B cell (primary cell): ENCODE results near the gene TFEB. TPM values are rescaled to one million over a fixed set of nuclear protein-coding genes. Genes with fewer than 3 reads are reported as not detected.

Source experiments
- ATAC-seq: fragments of 200-7000 bp; cut with Tn5 transposase; one replicate; pipeline ENCODE4 v1.10.0; 2021; ENCODE audit warnings: low read depth, mild to moderate bottlenecking, moderate number of reproducible peaks, moderate library complexity
- CTCF ChIA-PET: fragments of 350-600 bp; sonication (Branson Sonifier 250); formaldehyde crosslinking; loops from one replicate; lab custom pipeline; 2021; ENCODE audit warnings: antibody characterized with exemption, inconsistent platforms; lab: Charles Lee
- POLR2A ChIA-PET: fragments of 350-600 bp; sonication (Branson Sonifier 250); formaldehyde crosslinking; loops from one replicate; lab custom pipeline; 2021; ENCODE audit warnings: antibody characterized with exemption; lab: Charles Lee
- DNase-seq: peaks from one replicate; pipeline ENCODE4 v3.0.0; 2013
- H2AFZ ChIP-seq: 2 replicates; pipeline ENCODE4 v1.6.1; 2012; ENCODE audit warnings: mild to moderate bottlenecking, low read depth, low read length; ENCODE audit not compliant: insufficient read depth, poor library complexity, severe bottlenecking
- H3K27ac ChIP-seq, 2 donors: 1 replicate in 1 of 2; 2 replicates in 1 of 2; pipeline ENCODE4 v1.5.1; 2012 to 2013; ENCODE audit warnings: low read length in 2 of 2, mild to moderate bottlenecking in 2 of 2, moderate library complexity in 1 of 2
- H3K27me3 ChIP-seq, 4 experiments: fragments of 200-600 bp in 1 of 4; sonication (generic) in 1 of 4; replicated peaks in 1 of 4; 1 replicate in 2 of 4; 2 replicates in 2 of 4; pipeline versions ENCODE4 v1.6.1 to v1.7.0; 2013 to 2016; ENCODE audit warnings: low read length in 3 of 4, mild to moderate bottlenecking in 2 of 4, mixed read lengths in 1 of 4, moderate library complexity in 1 of 4; ENCODE audit not compliant: insufficient read depth in 4 of 4, control insufficient read depth in 3 of 4; ENCODE audit errors: control extremely low read depth in 1 of 4
- H3K36me3 ChIP-seq, 2 experiments: replicated peaks in 1 of 2; 1 replicate in 1 of 2; 2 replicates in 1 of 2; pipeline versions ENCODE4 v1.6.1 to v1.7.1; 2013; ENCODE audit warnings: low read length in 1 of 2; ENCODE audit not compliant: insufficient read depth in 2 of 2, control insufficient read depth in 1 of 2; ENCODE audit errors: control extremely low read depth in 1 of 2, extremely low read depth in 1 of 2
- H3K4me1 ChIP-seq, 2 donors: fragments of 200-600 bp in 1 of 2; sonication (generic) in 1 of 2; 1 replicate in 1 of 2; 2 replicates in 1 of 2; pipeline versions ENCODE4 v1.5.1 to v1.6.1; 2013 to 2017; ENCODE audit warnings: low read length in 2 of 2; ENCODE audit not compliant: control insufficient read depth in 2 of 2, insufficient read depth in 2 of 2
- H3K4me2 ChIP-seq: replicated peaks from 2 replicates; pipeline ENCODE3; 2012; ENCODE audit warnings: mild to moderate bottlenecking, low read depth, low read length; ENCODE audit not compliant: poor library complexity, severe bottlenecking
- H3K4me3 ChIP-seq, 5 experiments: fragments of 200-600 bp in 1 of 5; sonication (generic) in 1 of 5; 1 replicate in 3 of 5; 2 replicates in 2 of 5; pipeline versions ENCODE4 v1.5.1 to v1.7.0; 2011 to 2016; ENCODE audit warnings: low read length in 4 of 5, mild to moderate bottlenecking in 4 of 5, low read depth in 2 of 5, control low read depth in 1 of 5, moderate library complexity in 1 of 5; ENCODE audit not compliant: insufficient read depth in 1 of 5; ENCODE audit errors: control extremely low read depth in 1 of 5, extremely low read depth in 1 of 5
- H3K79me2 ChIP-seq: fragments of 200-600 bp; sonication (generic); one replicate; pipeline ENCODE4 v1.6.0; 2016; ENCODE audit warnings: low read length; ENCODE audit not compliant: control insufficient read depth, insufficient read depth
- H3K9ac ChIP-seq: fragments of 200-600 bp; sonication (generic); 2 replicates; pipeline ENCODE4 v1.6.1; 2017; ENCODE audit warnings: mild to moderate bottlenecking, low read length, moderate library complexity
- H3K9me3 ChIP-seq, 3 donors: one replicate each; pipeline versions ENCODE4 v1.6.1 to v1.7.1; 2013; ENCODE audit warnings: low read length in 2 of 3; ENCODE audit not compliant: control insufficient read depth in 2 of 3, insufficient read depth in 1 of 3; ENCODE audit errors: control extremely low read depth in 1 of 3
- H4K20me1 ChIP-seq: 2 replicates; pipeline ENCODE4 v1.6.0; 2012; ENCODE audit warnings: mild to moderate bottlenecking, low read length; ENCODE audit not compliant: insufficient read depth, control insufficient read depth, poor library complexity, severe bottlenecking
- H3K27ac Mint-ChIP-seq: one replicate; pipeline ENCODE4 v1.8.0; 2021; ENCODE audit warnings: mixed read lengths
- H3K27me3 Mint-ChIP-seq: one replicate; pipeline ENCODE4 v1.8.0; 2021; ENCODE audit warnings: mixed read lengths
- H3K4me1 Mint-ChIP-seq: one replicate; pipeline ENCODE4 v1.8.0; 2021; ENCODE audit warnings: mixed read lengths
- H3K4me3 Mint-ChIP-seq: one replicate; pipeline ENCODE4 v1.8.0; 2021; ENCODE audit warnings: mixed read lengths
- H3K9me3 Mint-ChIP-seq: one replicate; pipeline ENCODE4 v1.8.0; 2022; ENCODE audit warnings: mixed read lengths; ENCODE audit not compliant: insufficient read depth
- EZH2 ChIP-seq: IDR thresholded peaks from 2 replicates; pipeline ENCODE4 v1.6.1; 2012; ENCODE audit warnings: borderline replicate concordance, low read depth, mild to moderate bottlenecking, moderate library complexity, low read length; ENCODE audit not compliant: insufficient read depth, poor library complexity, severe bottlenecking
- WGBS: methylation state at CpG from one replicate; pipeline ENCODE4 v1.1.5; 2013; ENCODE audit warnings: missing lambda C conversion rate; ENCODE audit not compliant: insufficient coverage; 5-methylcytosine and 5-hydroxymethylcytosine counted together
- intact Hi-C: fragments of 100-400 bp; cut with micrococcal nuclease; formaldehyde crosslinking; loops from one replicate; pipeline ENCODE4 v1.10.0; 2022
- polyA plus RNA-seq: library from polyadenylated mRNA; depleted of rRNA; stranded (reverse); fragments of >200 nt; gene quantifications from 2 replicates; pipeline ENCODE4 v1.2.3, GENCODE V29; 2012
- total RNA-seq, 2 donors: library from RNA; stranded (reverse); fragments of 120-200 nt in 1 of 2; gene quantifications; 1 replicate in 1 of 2; 2 replicates in 1 of 2; pipeline versions ENCODE4 v1.2.3 to v1.2.4, GENCODE V29; 2013 to 2022
- TF ChIP-seq, protein P1 (sequence below): fragments of 200-600 bp; IDR thresholded peaks from one replicate; pipeline ENCODE4 v1.8.0; 2022; ENCODE audit warnings: antibody characterized with exemption, mild to moderate bottlenecking

Gene TFEB
- total and polyA plus RNA-seq, 2 donors (not counting 1 experiment from before 2014, with no cell fraction given) = 113 to 148 TPM

DNA sequence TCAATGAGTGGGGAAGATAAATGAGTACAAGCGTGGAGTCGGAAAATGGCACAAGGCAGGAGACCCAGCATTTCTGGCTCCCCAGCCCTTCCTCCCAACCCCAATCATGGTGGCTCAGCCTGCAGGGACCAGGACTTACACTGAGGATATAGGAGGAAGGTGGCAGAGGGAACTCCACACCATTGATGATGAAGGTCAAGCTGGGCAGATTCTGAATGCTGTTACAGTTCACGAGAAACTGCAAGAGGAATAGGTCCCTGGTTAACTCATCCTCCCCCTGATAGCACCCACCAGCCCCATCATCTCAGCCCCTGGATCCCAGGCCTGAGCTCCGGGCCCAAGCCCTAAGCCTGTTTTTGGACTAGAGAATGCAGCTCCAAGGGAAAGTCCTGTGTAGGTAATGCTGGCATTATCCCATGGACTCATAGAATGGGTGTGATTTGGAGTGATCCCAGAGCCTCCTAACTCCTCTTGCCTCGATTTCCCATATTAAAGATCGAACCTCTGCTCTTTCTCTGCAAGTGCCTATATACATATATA is 2.3 kb upstream of the TFEB start:
- H3K9me3 Mint-ChIP-seq = no peaks in the 10 kb centered on the region
- Histone ChIP-seq H3K4me3 (no peak overlapping the region), H3K27me3 (no peaks in the 10 kb centered on the region), H3K9ac (no peak overlapping the region), H3K4me1 (peaks cover 8 to 19% of the 10 kb centered on the region in 2 donors), H3K27ac (no peak overlapping the region), H2AFZ (no peak overlapping the region), H3K79me2 (peaks cover 12% of the 10 kb centered on the region), H3K4me2 (no peak overlapping the region), H4K20me1 (no peaks in the 10 kb centered on the region), H3K9me3 (no peaks in the 10 kb centered on the region), H3K36me3 (no peaks in the 10 kb centered on the region)
- WGBS = 100% methylated on average over 1 of the region's 6 CpGs
- ChIA-PET CTCF (interaction anchor here (7.9 kb wide), 1 partner anchor 32 kb away, joined by 303 read pairs; no protein-coding TSS in a partner anchor), POLR2A (no interaction called here)
- intact Hi-C loops = no loop called here
- no peak overlapping the region for H3K27ac Mint-ChIP-seq
- peaks cover 18% of the 10 kb centered on the region for H3K4me1 Mint-ChIP-seq
- H3K4me3 Mint-ChIP-seq = no peak overlapping the region
- H3K27me3 Mint-ChIP-seq = no peaks in the 10 kb centered on the region
- TF ChIP-seq, protein P1, sequence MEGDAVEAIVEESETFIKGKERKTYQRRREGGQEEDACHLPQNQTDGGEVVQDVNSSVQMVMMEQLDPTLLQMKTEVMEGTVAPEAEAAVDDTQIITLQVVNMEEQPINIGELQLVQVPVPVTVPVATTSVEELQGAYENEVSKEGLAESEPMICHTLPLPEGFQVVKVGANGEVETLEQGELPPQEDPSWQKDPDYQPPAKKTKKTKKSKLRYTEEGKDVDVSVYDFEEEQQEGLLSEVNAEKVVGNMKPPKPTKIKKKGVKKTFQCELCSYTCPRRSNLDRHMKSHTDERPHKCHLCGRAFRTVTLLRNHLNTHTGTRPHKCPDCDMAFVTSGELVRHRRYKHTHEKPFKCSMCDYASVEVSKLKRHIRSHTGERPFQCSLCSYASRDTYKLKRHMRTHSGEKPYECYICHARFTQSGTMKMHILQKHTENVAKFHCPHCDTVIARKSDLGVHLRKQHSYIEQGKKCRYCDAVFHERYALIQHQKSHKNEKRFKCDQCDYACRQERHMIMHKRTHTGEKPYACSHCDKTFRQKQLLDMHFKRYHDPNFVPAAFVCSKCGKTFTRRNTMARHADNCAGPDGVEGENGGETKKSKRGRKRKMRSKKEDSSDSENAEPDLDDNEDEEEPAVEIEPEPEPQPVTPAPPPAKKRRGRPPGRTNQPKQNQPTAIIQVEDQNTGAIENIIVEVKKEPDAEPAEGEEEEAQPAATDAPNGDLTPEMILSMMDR = no peak
- no peak for TF ChIP-seq EZH2
- no peak for ATAC-seq
- DNase-seq = no peak

DNA sequence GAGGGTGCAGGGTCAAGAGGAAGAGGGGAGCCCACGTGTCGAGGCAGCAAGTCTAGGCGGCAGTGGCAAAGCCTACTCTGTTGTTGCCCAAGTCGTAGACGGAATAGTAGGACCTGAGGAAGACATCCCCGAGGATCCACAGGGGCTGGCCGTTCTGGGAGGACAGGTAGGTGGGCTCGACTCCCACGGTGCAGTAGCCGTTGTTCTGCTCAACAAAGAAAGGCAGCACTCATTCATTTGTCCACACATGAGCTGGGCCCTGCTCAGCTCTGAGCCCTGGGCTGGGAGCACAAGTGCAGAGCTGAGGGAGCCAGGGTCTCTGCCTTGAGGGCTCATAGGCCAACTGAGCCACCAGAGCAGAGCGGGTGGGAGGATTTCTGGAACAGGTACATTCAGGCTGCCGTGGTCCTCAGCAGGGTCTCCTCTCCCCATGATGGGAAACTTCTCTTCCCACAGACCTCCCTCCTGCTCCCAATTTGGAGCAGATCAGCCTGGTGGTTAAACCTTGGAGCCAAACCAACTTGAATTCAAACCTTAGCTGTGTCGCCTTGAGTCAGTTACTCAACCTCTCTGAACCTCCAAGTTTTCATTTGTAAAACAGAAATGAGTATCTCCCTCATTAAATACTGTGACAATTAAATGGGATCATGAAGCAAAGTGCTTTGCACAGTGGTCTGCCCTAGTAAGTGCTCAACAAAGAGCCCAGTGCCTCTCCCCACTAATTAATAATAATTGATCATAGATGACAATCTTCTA is 1.6 kb upstream of the TFEB start:
- intact Hi-C loops = no loop called here
- no peaks in the 10 kb centered on the region for H3K9me3 Mint-ChIP-seq
- no peaks in the 10 kb centered on the region for H4K20me1 ChIP-seq
- TF ChIP-seq EZH2 = no peak
- TF ChIP-seq, protein P1 = no peak
- H3K9me3 ChIP-seq = no peaks in the 10 kb centered on the region
- peaks cover 21% of the 10 kb centered on the region for H3K4me1 Mint-ChIP-seq
- H3K4me3 Mint-ChIP-seq = no peak overlapping the region
- ATAC-seq (no peak), DNase-seq (no peak)
- WGBS = 91% methylated on average over 13 of the region's 13 CpGs
- H3K4me3 ChIP-seq = no peak overlapping the region
- POLR2A ChIA-PET = interaction anchor here (0.7 kb wide), 1 partner anchor 14 kb away, joined by 7 read pairs; no protein-coding TSS in a partner anchor
- CTCF ChIA-PET = interaction anchor here (3.2 to 7.9 kb wide), 4 partner anchors 15 to 53 kb away, joined by 17 to 303 read pairs (median 80); partner anchors contain the start of gene TOMM6
- no peaks in the 10 kb centered on the region for H3K27me3 Mint-ChIP-seq
- H3K36me3 ChIP-seq = no peaks in the 10 kb centered on the region
- H3K4me1 ChIP-seq = peaks cover 10 to 24% of the 10 kb centered on the region in 2 donors
- no peak overlapping the region for H3K9ac ChIP-seq
- no peak overlapping the region for H3K4me2 ChIP-seq
- H3K27me3 ChIP-seq = no peaks in the 10 kb centered on the region
- no peak overlapping the region for H3K27ac ChIP-seq
- no peak overlapping the region for H3K27ac Mint-ChIP-seq
- H2AFZ ChIP-seq = no peak overlapping the region
- peaks cover 19% of the 10 kb centered on the region for H3K79me2 ChIP-seq
